ENCODE data around the gene SDR42E1.
"Not testable (repeated sequence)": the region's sequence is repeated elsewhere in the genome, so short reads cannot be mapped to it uniquely, and the experiment has no call there.

The SDR42E1 gene

DNA sequence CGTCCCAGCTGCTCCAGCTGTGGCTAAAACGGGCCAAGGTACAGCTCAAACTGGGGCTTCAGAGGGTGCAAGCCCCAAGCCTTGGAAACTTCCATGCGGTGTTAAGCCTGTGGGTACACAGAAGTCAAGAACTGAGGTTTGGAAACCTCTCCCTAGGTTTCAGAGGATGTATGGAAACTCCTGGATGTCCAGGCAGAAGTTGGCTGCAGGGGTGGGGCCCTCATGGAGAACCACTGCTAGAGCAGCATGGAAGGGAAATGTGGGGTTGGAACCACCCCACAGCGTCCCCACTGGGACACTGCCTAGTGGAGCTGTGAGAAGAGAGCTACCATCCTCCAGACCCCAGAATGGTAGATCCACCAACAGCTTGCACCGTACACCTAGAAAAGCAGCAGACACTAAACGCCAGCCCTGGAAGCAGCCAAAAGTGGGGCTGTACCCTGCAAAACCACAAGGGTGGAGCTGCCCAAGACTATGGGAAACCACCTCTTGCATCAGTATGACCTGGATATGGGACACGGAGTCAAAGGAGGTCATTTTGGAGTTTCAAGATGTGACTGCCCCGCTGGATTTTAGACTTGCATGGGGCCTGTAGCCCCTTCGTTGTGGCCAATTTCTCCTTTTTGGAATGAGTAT, 2.2 kb downstream of the SDR42E1 start:
- no peak for DNase-seq (ENCODE audit: low read depth)
- no peak overlapping the region for H3K4me3 ChIP-seq (ENCODE audit: low read depth, low read length)

DNA sequence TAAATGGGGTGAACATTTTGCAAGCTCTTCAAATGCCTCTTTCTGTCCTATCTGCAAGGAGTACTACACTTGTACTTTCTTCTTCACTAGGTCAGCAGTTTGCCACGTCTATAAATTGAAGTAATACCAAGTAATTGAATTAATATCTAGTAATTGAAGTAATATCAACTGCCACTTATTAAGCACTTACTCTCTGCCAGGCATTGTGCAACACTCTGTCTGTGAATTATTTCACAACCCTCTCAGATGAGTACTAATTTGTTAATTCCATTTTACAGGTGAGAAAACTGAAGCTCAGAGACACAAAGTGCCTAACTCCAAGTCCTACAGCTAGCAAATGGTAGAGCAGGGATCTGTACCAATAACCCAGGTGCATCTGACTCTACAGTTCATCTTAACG, 4.1 kb downstream of the SDR42E1 start:
- DNase-seq (ENCODE audit: low read depth) = no peak
- no peak overlapping the region for H3K4me3 ChIP-seq (ENCODE audit: low read depth, low read length)

GRCh38 chr16:82006036-82006435, 5.2 kb downstream of the SDR42E1 start:
- DNase-seq (ENCODE audit: low read depth) = no peak
- no peak overlapping the region for H3K4me3 ChIP-seq (ENCODE audit: low read depth, low read length)

DNA sequence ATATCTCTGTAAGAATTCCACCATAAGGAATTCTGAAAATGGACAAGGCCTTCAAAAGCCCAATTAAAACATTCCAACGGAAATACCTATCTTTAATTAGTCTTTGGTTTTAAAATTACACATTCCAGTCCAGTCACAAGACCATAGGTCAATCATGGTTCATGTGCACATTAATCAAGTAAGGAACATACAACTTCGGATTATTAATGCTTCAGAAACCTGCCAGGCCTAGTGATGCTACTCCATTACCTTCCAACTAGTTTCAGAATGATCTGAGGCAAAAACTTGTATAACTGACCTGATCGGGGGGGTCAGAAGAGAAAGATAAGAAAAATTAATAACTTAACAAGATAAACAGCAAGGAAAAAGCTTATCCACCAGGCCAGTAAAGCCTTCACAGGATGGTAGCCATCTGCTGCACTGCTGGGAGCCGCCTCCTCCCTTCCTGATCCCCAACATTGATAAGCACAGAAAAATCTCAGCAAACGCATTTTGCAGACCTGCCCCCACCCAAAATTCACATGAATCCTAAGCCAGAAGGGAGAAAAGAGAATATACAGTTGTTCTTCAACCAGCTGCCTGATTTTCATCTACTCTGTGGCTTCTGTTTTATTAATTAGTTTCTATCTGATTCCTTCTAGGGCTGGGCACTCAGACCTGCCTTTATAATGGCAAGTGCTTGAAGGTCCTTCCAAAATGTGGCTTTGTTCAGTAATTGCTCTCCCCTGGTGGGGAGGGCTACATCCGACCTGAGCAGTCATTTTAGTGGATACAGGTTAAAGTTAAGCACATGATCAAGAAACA, 6.0 kb downstream of the SDR42E1 start:
- DNase-seq (ENCODE audit: low read depth) = no peak
- no peak overlapping the region for H3K4me3 ChIP-seq (ENCODE audit: low read depth, low read length)

GRCh38 chr16:82004601-82005000, 6.7 kb downstream of the SDR42E1 start:
- H3K4me3 ChIP-seq (ENCODE audit: low read depth, low read length) = no peak overlapping the region
- no peak for DNase-seq (ENCODE audit: low read depth)

DNA sequence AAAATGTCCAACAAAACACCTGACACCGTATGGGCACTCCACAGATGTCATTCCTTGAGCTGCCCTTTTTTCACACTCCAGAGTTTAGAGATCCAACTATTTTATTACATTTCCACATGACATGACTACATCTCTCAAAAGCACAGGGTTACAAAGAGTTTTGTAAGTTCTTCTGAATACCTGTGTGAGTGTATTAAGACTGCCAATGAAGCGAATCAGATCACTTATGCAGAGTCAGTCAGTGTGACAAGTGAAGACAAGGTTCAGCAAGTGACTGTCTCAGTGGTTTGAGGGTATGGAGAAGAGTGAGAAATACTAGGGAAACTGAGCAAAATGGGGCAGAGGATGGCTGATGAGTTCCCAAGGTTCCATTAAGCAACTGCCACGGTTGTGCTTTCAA, 8.4 kb downstream of the SDR42E1 start:
- DNase-seq (ENCODE audit: low read depth) = no peak
- no peak overlapping the region for H3K4me3 ChIP-seq (ENCODE audit: low read depth, low read length)

DNA sequence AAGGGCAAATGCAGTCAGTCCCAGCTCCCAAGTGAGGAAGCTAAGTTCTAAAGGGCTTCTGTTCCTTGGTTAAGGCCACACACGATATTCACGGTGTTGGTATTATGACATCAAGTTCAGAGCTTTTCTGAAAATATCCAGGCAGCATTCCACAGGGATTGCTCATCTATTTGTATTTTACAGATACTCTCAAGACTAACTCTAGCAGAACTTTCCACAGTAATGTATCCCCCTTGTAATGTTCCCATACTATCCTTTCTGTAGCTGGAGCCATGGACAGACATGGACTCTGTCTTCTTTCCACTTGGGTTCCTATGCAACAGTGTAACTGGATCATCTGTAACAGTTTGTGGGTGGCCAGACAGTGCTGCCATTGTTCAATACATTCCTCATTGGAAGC, 13.5 kb downstream of the SDR42E1 start:
- DNase-seq (ENCODE audit: low read depth) = peak; percentile 67
- no peak overlapping the region for H3K4me3 ChIP-seq (ENCODE audit: low read depth, low read length)

DNA sequence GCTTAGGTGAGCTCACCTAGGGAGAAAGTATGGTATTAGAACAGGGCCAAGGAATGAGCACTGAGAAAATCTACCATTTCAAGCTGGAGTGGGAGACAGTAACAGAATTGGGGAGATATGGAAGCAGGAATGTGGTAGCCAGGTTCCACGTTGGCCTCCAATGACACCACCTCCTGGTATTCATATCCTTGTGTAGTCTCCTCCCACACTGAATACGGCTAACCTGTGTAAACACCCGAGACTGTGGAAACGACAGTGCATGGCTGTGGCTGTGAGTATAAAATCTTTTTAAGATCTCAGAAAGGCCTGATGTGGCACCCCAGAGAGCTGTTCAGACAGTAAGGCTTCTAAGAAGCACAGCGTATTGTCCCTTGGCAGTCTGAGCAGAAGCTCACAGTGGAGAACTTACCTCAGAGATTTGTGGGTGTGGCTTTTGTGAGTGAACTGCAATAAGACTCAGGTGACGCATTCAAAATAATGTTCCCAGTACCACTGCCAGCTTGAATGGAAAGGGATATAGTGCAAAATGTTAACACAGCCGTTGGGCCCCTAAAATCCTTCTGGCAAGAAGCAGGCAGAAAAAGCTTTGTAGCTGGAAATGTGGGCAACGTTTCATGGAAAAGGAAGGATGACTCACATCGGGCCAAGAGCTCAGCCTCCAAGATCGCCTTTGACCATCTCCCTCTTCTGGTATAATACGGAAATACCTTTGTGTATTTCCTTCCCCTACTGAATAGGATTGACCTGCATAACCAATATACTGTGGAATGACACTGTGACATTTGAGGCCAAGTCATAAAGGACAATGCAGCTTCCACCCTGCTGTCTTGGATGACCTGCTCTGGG, 14.4 kb downstream of the SDR42E1 start:
- peak; percentile 25 for DNase-seq (ENCODE audit: low read depth)
- no peak overlapping the region for H3K4me3 ChIP-seq (ENCODE audit: low read depth, low read length)

- no peak for DNase-seq (ENCODE audit: low read depth)
- no peak overlapping the region for H3K4me3 ChIP-seq (ENCODE audit: low read depth, low read length)
Measured at GRCh38 chr16:81995651-81996050, 15.6 kb downstream of the SDR42E1 start.

GRCh38 chr16:81994485-81994884, 16.8 kb downstream of the SDR42E1 start:
- DNase-seq (ENCODE audit: low read depth) = no peak

GRCh38 chr16:81992859-81993258, 18.4 kb downstream of the SDR42E1 start:
- no peak for DNase-seq (ENCODE audit: low read depth)
- no peak overlapping the region for H3K4me3 ChIP-seq (ENCODE audit: low read depth, low read length)

More at GRCh38 chr16:81994485-81994884, 16.8 kb downstream of the SDR42E1 start:
- no peak overlapping the region for H3K4me3 ChIP-seq (ENCODE audit: low read depth, low read length)

GRCh38 chr16:81987706-81988105, 23.6 kb downstream of the SDR42E1 start:
- H3K4me3 ChIP-seq (ENCODE audit: low read depth, low read length) = no peak overlapping the region
- DNase-seq (ENCODE audit: low read depth) = no peak

DNA sequence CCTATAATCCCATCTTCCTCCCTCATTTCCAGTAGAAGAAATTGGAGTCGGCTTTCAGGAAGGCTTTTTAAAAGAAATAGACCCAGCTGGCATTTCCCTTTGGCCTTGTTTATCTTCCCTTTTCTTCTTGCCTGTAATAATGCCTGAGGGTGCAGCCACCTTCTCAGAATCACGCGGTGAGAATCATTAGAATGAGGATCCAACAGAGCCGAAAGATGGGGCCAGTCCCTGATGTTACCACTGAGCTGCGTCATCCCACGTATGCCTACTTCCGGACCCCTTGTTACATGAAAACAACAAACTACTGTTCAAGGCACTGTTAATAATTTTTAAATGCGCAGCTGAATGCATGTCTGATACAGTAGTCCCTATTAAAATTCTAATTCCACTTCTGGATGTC, 24.1 kb downstream of the SDR42E1 start:
- DNase-seq (ENCODE audit: low read depth) = no peak
- no peak overlapping the region for H3K4me3 ChIP-seq (ENCODE audit: low read depth, low read length)

DNA sequence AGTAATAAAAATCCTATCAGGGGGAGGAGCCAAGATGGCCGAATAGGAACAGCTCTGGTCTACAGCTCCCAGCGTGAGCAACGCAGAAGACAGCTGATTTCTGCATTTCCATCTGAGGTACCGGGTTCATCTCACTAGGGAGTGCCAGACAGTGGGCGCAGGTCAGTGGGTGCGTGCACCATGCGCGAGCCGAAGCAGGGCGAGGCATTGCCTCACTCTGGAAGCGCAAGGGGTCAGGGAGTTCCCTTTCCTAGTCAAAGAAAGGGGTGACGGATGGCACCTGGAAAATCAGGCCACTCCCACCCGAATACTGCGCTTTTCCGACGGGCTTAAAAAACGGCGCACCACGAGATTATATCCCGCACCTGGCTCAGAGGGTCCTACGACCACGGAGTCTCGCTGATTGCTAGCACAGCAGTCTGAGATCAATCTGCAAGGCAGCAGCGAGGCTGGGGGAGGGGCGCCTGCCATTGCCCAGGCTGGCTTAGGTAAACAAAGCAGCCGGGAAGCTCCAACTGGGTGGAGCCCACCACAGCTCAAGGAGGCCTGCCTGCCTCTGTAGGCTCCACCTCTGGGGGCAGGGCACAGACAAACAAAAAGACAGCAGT, 33.8 kb downstream of the SDR42E1 start:
- H3K4me3 ChIP-seq (ENCODE audit: low read depth, low read length); DNase-seq (ENCODE audit: low read depth): not testable (repeated sequence)

DNA sequence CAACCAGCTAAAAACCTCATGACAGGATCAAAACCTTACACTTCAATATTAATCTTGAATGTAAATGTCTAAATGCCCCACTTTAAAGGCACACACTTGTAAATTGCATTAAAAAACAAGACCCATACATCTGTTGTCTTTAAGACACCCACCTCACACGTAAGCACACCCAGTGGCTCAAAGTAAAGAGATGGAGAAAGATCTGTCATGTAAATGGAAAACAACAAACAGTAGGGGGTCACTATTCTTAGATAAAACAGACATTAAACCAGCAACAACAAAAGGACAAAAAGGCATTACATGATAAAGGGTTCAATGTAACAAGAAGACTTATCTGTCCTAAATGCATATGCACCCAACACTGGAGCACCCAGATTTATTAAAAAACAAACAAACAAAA, 35.6 kb downstream of the SDR42E1 start:
- H3K4me3 ChIP-seq (ENCODE audit: low read depth, low read length) = no peak overlapping the region
- no peak for DNase-seq (ENCODE audit: low read depth)

GRCh38 chr16:81973737-81974136, 37.5 kb downstream of the SDR42E1 start:
- H3K4me3 ChIP-seq (ENCODE audit: low read depth, low read length) = no peak overlapping the region
- no peak for DNase-seq (ENCODE audit: low read depth)

- no peak overlapping the region for H3K4me3 ChIP-seq (ENCODE audit: low read depth, low read length)
- DNase-seq (ENCODE audit: low read depth) = no peak
Measured at GRCh38 chr16:81971853-81972252, 39.4 kb downstream of the SDR42E1 start.

- no peak overlapping the region for H3K4me3 ChIP-seq (ENCODE audit: low read depth, low read length)
- DNase-seq (ENCODE audit: low read depth) = no peak
Measured at GRCh38 chr16:81967358-81967757, 43.9 kb downstream of the SDR42E1 start.

GRCh38 chr16:81964808-81965207, 46.5 kb downstream of the SDR42E1 start:
- H3K4me3 ChIP-seq (ENCODE audit: low read depth, low read length) = no peak overlapping the region
- no peak for DNase-seq (ENCODE audit: low read depth)

Data from skeletal muscle cell (primary cell).